Endothelial cell of umbilical vein (primary cell): ENCODE measurements around the gene SFMBT2. TPM values are rescaled to one million over a fixed set of nuclear protein-coding genes. Genes with fewer than 3 reads are reported as not detected.

Experiments
- BruUV-seq: library from RNA; stranded (reverse); fragments of 400-500 nt; replicated peaks from 2 replicates; lab custom pipeline; 2021; lab: Mats Ljungman, UMichigan
- CTCF ChIA-PET: fragments of 300-600, 350-600 bp; sonication (Branson Sonifier 250); formaldehyde crosslinking; loops from one replicate; lab custom pipeline; 2021; ENCODE audit warnings: antibody characterized with exemption, inconsistent platforms; lab: Charles Lee
- POLR2A ChIA-PET: fragments of 300-600, 350-600 bp; sonication (Branson Sonifier 250); formaldehyde crosslinking; loops from one replicate; lab custom pipeline; 2021; ENCODE audit warnings: antibody characterized with exemption, inconsistent platforms; lab: Charles Lee
- DNase-seq: peaks from one replicate; pipeline ENCODE4 v3.0.0-alpha.2; 2011; ENCODE audit warnings: low read depth, low spot score
- FAIRE-seq: peaks from 2 replicates; lab custom pipeline; 2011; peaks lifted over from hg19 to GRCh38; lab: Jason Lieb, UNC
- H2AFZ ChIP-seq: 2 replicates; pipeline ENCODE4 v1.6.0; 2012; ENCODE audit warnings: low read depth, low read length, control low read depth, inconsistent platforms
- H3K27ac ChIP-seq: 2 replicates; pipeline ENCODE4 v1.5.1; 2011; ENCODE audit warnings: low read depth, mild to moderate bottlenecking, control low read depth, low read length, moderate library complexity; ENCODE audit not compliant: insufficient read depth
- H3K27me3 ChIP-seq, 2 experiments: 2 replicates each; pipeline versions ENCODE4 v1.6.0 to v1.6.1; 2011; ENCODE audit warnings: low read length in 2 of 2, mixed read lengths in 1 of 2; ENCODE audit not compliant: control insufficient read depth in 2 of 2, insufficient read depth in 2 of 2
- H3K36me3 ChIP-seq, 2 experiments: 2 replicates in 1 of 2; 3 replicates in 1 of 2; pipeline ENCODE4 v1.5.1; 2011; ENCODE audit warnings: low read length in 2 of 2, mild to moderate bottlenecking in 1 of 2, moderate library complexity in 1 of 2; ENCODE audit not compliant: control insufficient read depth in 2 of 2, insufficient read depth in 2 of 2; ENCODE audit errors: extremely low read depth in 1 of 2
- H3K4me1 ChIP-seq: 3 replicates; pipeline ENCODE4 v1.5.1; 2011; ENCODE audit warnings: mild to moderate bottlenecking, low read length; ENCODE audit not compliant: control insufficient read depth, insufficient read depth; ENCODE audit errors: extremely low read depth
- H3K4me2 ChIP-seq: 2 replicates; pipeline ENCODE4 v1.6.1; 2011; ENCODE audit warnings: low read length, control low read depth, mixed read lengths; ENCODE audit not compliant: insufficient read depth
- H3K4me3 ChIP-seq, 3 experiments: fragments of 200-600 bp in 1 of 3; sonication (generic), shearing (Covaris generic) in 1 of 3; replicated peaks in 1 of 3; 2 replicates each; pipeline ENCODE4 v1.5.1; 2011 to 2016; ENCODE audit warnings: control low read depth in 3 of 3, low read length in 3 of 3, mild to moderate bottlenecking in 2 of 3, inconsistent platforms in 1 of 3, low read depth in 1 of 3, moderate library complexity in 1 of 3; ENCODE audit not compliant: insufficient read depth in 1 of 3
- H3K79me2 ChIP-seq: 2 replicates; pipeline ENCODE4 v1.6.0; 2012; ENCODE audit warnings: low read length, inconsistent platforms; ENCODE audit not compliant: control insufficient read depth, insufficient read depth
- H3K9ac ChIP-seq: replicated peaks from 2 replicates; pipeline ENCODE3; 2011; ENCODE audit warnings: low read length, control low read depth; ENCODE audit not compliant: insufficient read depth; ENCODE audit errors: extremely low read depth
- H3K9me1 ChIP-seq: replicated peaks from 3 replicates; pipeline ENCODE4 v1.6.0; 2011; ENCODE audit warnings: mild to moderate bottlenecking, low read length; ENCODE audit not compliant: control insufficient read depth, insufficient read depth; ENCODE audit errors: extremely low read depth
- H3K9me3 ChIP-seq: replicated peaks from 2 replicates; pipeline ENCODE4 v1.5.1; 2012; ENCODE audit warnings: low read length, inconsistent platforms; ENCODE audit not compliant: control insufficient read depth, insufficient read depth
- H4K20me1 ChIP-seq: replicated peaks from 2 replicates; pipeline ENCODE3; 2011; ENCODE audit warnings: mild to moderate bottlenecking, low read length; ENCODE audit not compliant: control insufficient read depth, insufficient read depth; ENCODE audit errors: extremely low read depth
- EZH2 ChIP-seq: IDR thresholded peaks from 2 replicates; pipeline ENCODE4 v1.6.1; 2012; ENCODE audit warnings: borderline replicate concordance, low read depth, mild to moderate bottlenecking, moderate library complexity, low read length, inconsistent platforms; ENCODE audit not compliant: severe bottlenecking
- FOS ChIP-seq: IDR thresholded peaks from 2 replicates; pipeline ENCODE4 v1.6.1; 2011; ENCODE audit warnings: mild to moderate bottlenecking, low read length, moderate library complexity, borderline replicate concordance; ENCODE audit not compliant: insufficient read depth
- GATA2 ChIP-seq: IDR thresholded peaks from 2 replicates; pipeline ENCODE4 v1.7.0; 2011; ENCODE audit warnings: low read depth, mild to moderate bottlenecking, moderate library complexity, mixed read lengths, low read length; ENCODE audit not compliant: insufficient read length, insufficient read depth
- JUN ChIP-seq: IDR thresholded peaks from 2 replicates; pipeline ENCODE4 v1.6.1; 2011; ENCODE audit warnings: borderline replicate concordance, low read depth; ENCODE audit not compliant: insufficient read length, insufficient read depth
- MYC ChIP-seq: IDR thresholded peaks from one replicate; pipeline ENCODE4 v1.6.1; 2011; ENCODE audit warnings: mild to moderate bottlenecking, low read depth, low read length
- POLR2A ChIP-seq: IDR thresholded peaks from 2 replicates; pipeline ENCODE4 v1.6.1; 2012; ENCODE audit warnings: low read depth, mild to moderate bottlenecking, control low read depth, low read length
- POLR2AphosphoS5 ChIP-seq: IDR thresholded peaks from 2 replicates; pipeline ENCODE4 v1.6.1; 2012; ENCODE audit warnings: low read depth, mild to moderate bottlenecking, control low read depth, low read length, moderate library complexity; ENCODE audit not compliant: insufficient read depth
- dilution Hi-C: fragments of 300-500 bp; cut with MboI; formaldehyde crosslinking; loops from one replicate; pipeline ENCODE4 v1.15.0; 2019; ENCODE audit warnings: low sequenced_read_pairs; ENCODE audit not compliant: extremely low pct_ligation_motif_present
- intact Hi-C: fragments of 100-400 bp; cut with micrococcal nuclease; formaldehyde crosslinking; loops from one replicate; pipeline ENCODE4 v1.10.0; 2022
- polyA plus RNA-seq, 4 experiments: library from polyadenylated mRNA; depleted of rRNA in 3 of 4; stranded (reverse) in 3 of 4; unstranded in 1 of 4; fragments of >200 nt; gene quantifications; 2 replicates each; pipeline versions ENCODE4 v1.2.1 to v1.2.3, GENCODE V29; 2011 to 2012; ENCODE audit warnings: missing spikeins in 1 of 4
- total RNA-seq: library from RNA; stranded (reverse); gene quantifications from 2 replicates; pipeline ENCODE4 v1.2.3, GENCODE V29; 2021
- TF ChIP-seq, protein P1 (sequence below), 2 donors: IDR thresholded peaks; 1 replicate in 1 of 2; 2 replicates in 1 of 2; pipeline ENCODE4 v1.5.1; 2011; ENCODE audit warnings: low read length in 2 of 2, mild to moderate bottlenecking in 2 of 2, moderate library complexity in 2 of 2, control low read depth in 1 of 2, inconsistent platforms in 1 of 2, low read depth in 1 of 2; ENCODE audit not compliant: insufficient read depth in 1 of 2; ENCODE audit errors: extremely low read depth in 1 of 2
- TF ChIP-seq, protein P2 (sequence below): IDR thresholded peaks from 2 replicates; pipeline ENCODE4 v1.6.1; 2011; ENCODE audit not compliant: insufficient read depth, insufficient read length

The SFMBT2 gene
- total and polyA plus RNA-seq, 2 donors (not counting 3 experiments of a cell fraction or from before 2014, with no cell fraction given) = 0.14 to 0.64 TPM

DNA sequence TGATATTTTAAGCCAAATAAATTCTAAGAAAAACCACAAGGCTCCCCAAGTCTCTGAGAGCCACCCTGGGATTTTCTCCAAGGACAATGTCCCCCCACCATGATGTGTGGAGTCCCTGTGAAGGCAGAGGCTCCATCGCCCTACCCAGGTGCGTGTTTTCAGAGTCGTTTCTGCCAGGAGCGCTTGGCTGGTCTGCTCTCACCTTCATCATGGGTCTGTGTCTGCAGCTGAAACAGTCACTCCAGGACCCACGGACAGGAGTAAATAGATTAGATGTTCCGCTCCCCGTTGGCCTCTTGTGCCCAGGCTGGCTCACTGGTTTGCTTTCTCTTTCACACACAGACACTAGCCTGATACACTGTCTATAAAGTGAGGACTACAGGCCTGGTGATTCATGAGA, 217.5 kb downstream of the SFMBT2 start:
- dilution Hi-C loops (no loop called here), intact Hi-C loops (no loop called here)
- CTCF ChIA-PET = no interaction called here
- Histone ChIP-seq H2AFZ (no peak overlapping the region), H3K4me2 (no peak overlapping the region), H3K4me1 (no peaks in the 10 kb centered on the region), H3K79me2 (no peaks in the 10 kb centered on the region), H3K9me1 (no peaks in the 10 kb centered on the region), H4K20me1 (no peaks in the 10 kb centered on the region), H3K36me3 (no peaks in the 10 kb centered on the region), H3K27me3 (no peaks in the 10 kb centered on the region), H3K9ac (no peak overlapping the region), H3K27ac (no peak overlapping the region), H3K4me3 (no peak overlapping the region), H3K9me3 (no peaks in the 10 kb centered on the region)
- no peak for FAIRE-seq
- POLR2A ChIA-PET = no interaction called here
- DNase-seq = no peak
- no TSS peak for BruUV-seq
- TF ChIP-seq JUN (no peak), POLR2AphosphoS5 (no peak), FOS (no peak), EZH2 (no peak)

DNA sequence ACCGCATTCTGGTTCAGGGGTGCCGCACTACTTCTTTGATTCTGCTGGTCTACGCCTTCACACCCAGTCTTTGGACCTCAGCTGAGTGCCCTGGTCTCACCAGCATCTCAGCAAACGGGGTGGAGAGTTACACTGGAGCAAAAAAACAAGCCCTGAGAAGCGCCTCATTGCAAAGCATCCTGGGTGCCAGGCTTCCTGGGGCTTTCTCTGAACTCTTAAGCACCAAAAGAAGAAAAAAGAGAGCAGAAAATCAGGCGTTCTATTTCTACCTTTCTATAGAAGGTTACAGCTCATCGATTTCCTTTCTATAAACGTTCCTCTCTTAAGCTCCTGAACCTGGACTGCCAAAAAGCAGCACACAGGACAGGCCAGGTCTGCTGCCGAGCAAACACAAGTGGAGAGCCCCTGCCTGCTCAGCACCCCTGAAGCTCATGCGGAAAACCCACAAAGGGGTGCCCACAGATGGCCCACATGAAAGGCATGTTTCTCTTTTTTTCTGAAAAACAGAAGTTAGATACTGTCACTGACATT, 217.9 kb downstream of the SFMBT2 start:
- Histone ChIP-seq H2AFZ (no peak overlapping the region), H3K4me1 (no peaks in the 10 kb centered on the region), H3K4me3 (no peak overlapping the region), H3K27me3 (no peaks in the 10 kb centered on the region), H4K20me1 (no peaks in the 10 kb centered on the region), H3K9ac (no peak overlapping the region), H3K9me1 (no peaks in the 10 kb centered on the region), H3K9me3 (no peaks in the 10 kb centered on the region), H3K27ac (no peak overlapping the region), H3K36me3 (no peaks in the 10 kb centered on the region), H3K79me2 (no peaks in the 10 kb centered on the region), H3K4me2 (no peak overlapping the region)
- DNase-seq = no peak
- dilution Hi-C loops (no loop called here), intact Hi-C loops (no loop called here)
- TF ChIP-seq, protein P1, sequence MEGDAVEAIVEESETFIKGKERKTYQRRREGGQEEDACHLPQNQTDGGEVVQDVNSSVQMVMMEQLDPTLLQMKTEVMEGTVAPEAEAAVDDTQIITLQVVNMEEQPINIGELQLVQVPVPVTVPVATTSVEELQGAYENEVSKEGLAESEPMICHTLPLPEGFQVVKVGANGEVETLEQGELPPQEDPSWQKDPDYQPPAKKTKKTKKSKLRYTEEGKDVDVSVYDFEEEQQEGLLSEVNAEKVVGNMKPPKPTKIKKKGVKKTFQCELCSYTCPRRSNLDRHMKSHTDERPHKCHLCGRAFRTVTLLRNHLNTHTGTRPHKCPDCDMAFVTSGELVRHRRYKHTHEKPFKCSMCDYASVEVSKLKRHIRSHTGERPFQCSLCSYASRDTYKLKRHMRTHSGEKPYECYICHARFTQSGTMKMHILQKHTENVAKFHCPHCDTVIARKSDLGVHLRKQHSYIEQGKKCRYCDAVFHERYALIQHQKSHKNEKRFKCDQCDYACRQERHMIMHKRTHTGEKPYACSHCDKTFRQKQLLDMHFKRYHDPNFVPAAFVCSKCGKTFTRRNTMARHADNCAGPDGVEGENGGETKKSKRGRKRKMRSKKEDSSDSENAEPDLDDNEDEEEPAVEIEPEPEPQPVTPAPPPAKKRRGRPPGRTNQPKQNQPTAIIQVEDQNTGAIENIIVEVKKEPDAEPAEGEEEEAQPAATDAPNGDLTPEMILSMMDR (IDR thresholded peaks at IDR 0.05; ENCODE audit: extremely low read depth in 1 of 2, insufficient read depth in 1 of 2, low read depth in 1 of 2, low read length in 2 of 2) = no peak
- TF ChIP-seq JUN (no peak), POLR2AphosphoS5 (no peak), FOS (no peak), GATA2 (no peak), EZH2 (no peak), MYC (no peak), POLR2A (no peak)
- TF ChIP-seq, protein P2, sequence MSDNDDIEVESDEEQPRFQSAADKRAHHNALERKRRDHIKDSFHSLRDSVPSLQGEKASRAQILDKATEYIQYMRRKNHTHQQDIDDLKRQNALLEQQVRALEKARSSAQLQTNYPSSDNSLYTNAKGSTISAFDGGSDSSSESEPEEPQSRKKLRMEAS = no peak
- CTCF ChIA-PET = no interaction called here
- POLR2A ChIA-PET = no interaction called here
- BruUV-seq = no TSS peak
- FAIRE-seq = no peak
